B cell (primary cell): Measurements from ENCODE around the gene SPTB.

Source experiments
- CTCF ChIP-seq: fragments of 200-600 bp; IDR thresholded peaks from one replicate; pipeline ENCODE4 v1.8.0; 2022; ENCODE audit warnings: antibody characterized with exemption, mild to moderate bottlenecking
- EZH2 ChIP-seq: IDR thresholded peaks from 2 replicates; pipeline ENCODE4 v1.6.1; 2012; ENCODE audit warnings: borderline replicate concordance, low read depth, mild to moderate bottlenecking, moderate library complexity, low read length; ENCODE audit not compliant: insufficient read depth, poor library complexity, severe bottlenecking

- TF ChIP-seq EZH2, result no peak
- no peak for TF ChIP-seq CTCF
These were observed 180.8 kb downstream of the SPTB start for GRCh38 chr14:64698903-64699302.
